OCI-LY1 (cell line): ENCODE data around the gene TREH.

Source experiments
- H2AFZ ChIP-seq: fragments of 200-600 bp; sonication (generic), shearing (Covaris generic); 2 replicates; pipeline ENCODE4 v1.6.0; 2014; ENCODE audit warnings: antibody characterized with exemption, mild to moderate bottlenecking, low read length
- H3F3A ChIP-seq: fragments of 200-600 bp; sonication (generic), shearing (Covaris generic); 2 replicates; pipeline ENCODE4 v1.6.0; 2014; ENCODE audit warnings: mild to moderate bottlenecking, antibody characterized with exemption, low read length, moderate library complexity; ENCODE audit not compliant: insufficient read depth
- H3K27ac ChIP-seq: fragments of 200-600 bp; sonication (generic); 2 replicates; pipeline ENCODE4 v1.5.1; 2014; ENCODE audit warnings: low read length, mixed run types, mild to moderate bottlenecking, low read depth; ENCODE audit not compliant: poor library complexity, severe bottlenecking
- H3K27me3 ChIP-seq: fragments of 200-600 bp; sonication (generic); 2 replicates; pipeline ENCODE4 v1.6.0; 2014; ENCODE audit warnings: antibody characterized with exemption, mild to moderate bottlenecking, low read length, moderate library complexity; ENCODE audit not compliant: insufficient read depth
- H3K36me3 ChIP-seq: fragments of 200-600 bp; sonication (generic); 2 replicates; pipeline ENCODE4 v1.6.1; 2014; ENCODE audit warnings: mild to moderate bottlenecking, antibody characterized with exemption, low read length, moderate library complexity, mixed read lengths; ENCODE audit not compliant: insufficient read depth
- H3K4me1 ChIP-seq: fragments of 200-600 bp; sonication (generic); 2 replicates; pipeline ENCODE4 v1.5.1; 2014; ENCODE audit warnings: mild to moderate bottlenecking, low read length, moderate library complexity; ENCODE audit not compliant: insufficient read depth, severe bottlenecking
- H3K4me2 ChIP-seq: fragments of 200-600 bp; sonication (generic), shearing (Covaris generic); 2 replicates; pipeline ENCODE4 v1.6.1; 2014; ENCODE audit warnings: low read length
- H3K4me3 ChIP-seq: fragments of 200-600 bp; sonication (generic); 2 replicates; pipeline ENCODE4 v1.5.1; 2014; ENCODE audit warnings: low read length, low read depth, mild to moderate bottlenecking, mixed read lengths; ENCODE audit not compliant: poor library complexity, severe bottlenecking
- H3K79me2 ChIP-seq: fragments of 200-600 bp; shearing (Covaris generic); 2 replicates; pipeline ENCODE4 v1.6.1; 2016; ENCODE audit warnings: mixed run types, low read length, mixed read lengths; ENCODE audit not compliant: insufficient read depth
- H3K9ac ChIP-seq: fragments of 200-600 bp; sonication (generic), shearing (Covaris generic); 2 replicates; pipeline ENCODE4 v1.6.1; 2014; ENCODE audit warnings: mild to moderate bottlenecking, low read length, mixed read lengths
- H3K9me2 ChIP-seq: fragments of 200-600 bp; sonication (generic), shearing (Covaris generic); 2 replicates; pipeline ENCODE4 v1.6.1; 2014; ENCODE audit warnings: low read depth, mild to moderate bottlenecking, low read length, mixed read lengths
- H3K9me3 ChIP-seq: fragments of 200-600 bp; shearing (Covaris generic); 2 replicates; pipeline ENCODE4 v1.6.1; 2014; ENCODE audit warnings: low read length, mixed read lengths
- H4K20me1 ChIP-seq: fragments of 200-600 bp; sonication (generic), shearing (Covaris generic); 2 replicates; pipeline ENCODE4 v1.6.0; 2016; ENCODE audit warnings: mild to moderate bottlenecking, low read length; ENCODE audit not compliant: insufficient read depth
- EZH2 ChIP-seq: fragments of 200-600 bp; sonication (generic), shearing (Covaris generic); IDR thresholded peaks from 2 replicates; pipeline ENCODE4 v1.8.0; 2017; ENCODE audit warnings: borderline replicate concordance, mixed run types, mild to moderate bottlenecking, antibody characterized with exemption, low read length, moderate library complexity, mixed read lengths
- TF ChIP-seq, protein P1 (sequence below): fragments of 200-600 bp; sonication (generic), shearing (Covaris generic); IDR thresholded peaks from 2 replicates; pipeline ENCODE4 v1.5.1; 2017; ENCODE audit warnings: mild to moderate bottlenecking, antibody characterized with exemption, low read length, moderate library complexity, mixed read lengths

The TREH gene

DNA sequence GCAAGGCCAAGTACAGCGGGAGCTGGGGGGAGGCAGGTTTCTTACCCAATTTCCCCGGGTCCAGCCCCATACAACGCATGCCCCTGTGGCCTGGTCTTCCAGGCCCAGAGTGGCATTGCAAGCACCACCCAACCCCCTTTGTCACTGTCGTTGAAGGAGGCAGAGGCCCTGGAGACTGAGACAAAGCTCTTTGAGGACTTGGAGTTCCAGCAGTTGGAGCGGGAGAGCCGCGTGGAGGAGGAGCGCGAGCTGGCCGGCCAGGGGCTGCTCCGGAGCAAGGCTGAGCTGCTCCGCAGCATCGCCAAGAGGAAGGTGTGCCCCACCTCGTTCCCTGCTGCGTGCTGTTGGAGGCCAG is 44.2 kb downstream of the TREH start:
- Histone ChIP-seq H3K27me3 (0 out of 2 replicates have a peak, but pooled peaks cover 3% of the 10 kb centered on the region), H3K4me1 (no peaks in the 10 kb centered on the region), H3K36me3 (no peaks in the 10 kb centered on the region), H3K9me2 (no peaks in the 10 kb centered on the region), H3K9me3 (no peaks in the 10 kb centered on the region), H3K27ac (no peak overlapping the region), H3K9ac (no peak overlapping the region), H3K4me3 (no peak overlapping the region), H3F3A (no peaks in the 10 kb centered on the region), H3K4me2 (no peak overlapping the region), H2AFZ (no peak overlapping the region), H3K79me2 (no peaks in the 10 kb centered on the region), H4K20me1 (no peaks in the 10 kb centered on the region)
- no peak for TF ChIP-seq EZH2
- TF ChIP-seq, protein P1, sequence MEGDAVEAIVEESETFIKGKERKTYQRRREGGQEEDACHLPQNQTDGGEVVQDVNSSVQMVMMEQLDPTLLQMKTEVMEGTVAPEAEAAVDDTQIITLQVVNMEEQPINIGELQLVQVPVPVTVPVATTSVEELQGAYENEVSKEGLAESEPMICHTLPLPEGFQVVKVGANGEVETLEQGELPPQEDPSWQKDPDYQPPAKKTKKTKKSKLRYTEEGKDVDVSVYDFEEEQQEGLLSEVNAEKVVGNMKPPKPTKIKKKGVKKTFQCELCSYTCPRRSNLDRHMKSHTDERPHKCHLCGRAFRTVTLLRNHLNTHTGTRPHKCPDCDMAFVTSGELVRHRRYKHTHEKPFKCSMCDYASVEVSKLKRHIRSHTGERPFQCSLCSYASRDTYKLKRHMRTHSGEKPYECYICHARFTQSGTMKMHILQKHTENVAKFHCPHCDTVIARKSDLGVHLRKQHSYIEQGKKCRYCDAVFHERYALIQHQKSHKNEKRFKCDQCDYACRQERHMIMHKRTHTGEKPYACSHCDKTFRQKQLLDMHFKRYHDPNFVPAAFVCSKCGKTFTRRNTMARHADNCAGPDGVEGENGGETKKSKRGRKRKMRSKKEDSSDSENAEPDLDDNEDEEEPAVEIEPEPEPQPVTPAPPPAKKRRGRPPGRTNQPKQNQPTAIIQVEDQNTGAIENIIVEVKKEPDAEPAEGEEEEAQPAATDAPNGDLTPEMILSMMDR = no peak

DNA sequence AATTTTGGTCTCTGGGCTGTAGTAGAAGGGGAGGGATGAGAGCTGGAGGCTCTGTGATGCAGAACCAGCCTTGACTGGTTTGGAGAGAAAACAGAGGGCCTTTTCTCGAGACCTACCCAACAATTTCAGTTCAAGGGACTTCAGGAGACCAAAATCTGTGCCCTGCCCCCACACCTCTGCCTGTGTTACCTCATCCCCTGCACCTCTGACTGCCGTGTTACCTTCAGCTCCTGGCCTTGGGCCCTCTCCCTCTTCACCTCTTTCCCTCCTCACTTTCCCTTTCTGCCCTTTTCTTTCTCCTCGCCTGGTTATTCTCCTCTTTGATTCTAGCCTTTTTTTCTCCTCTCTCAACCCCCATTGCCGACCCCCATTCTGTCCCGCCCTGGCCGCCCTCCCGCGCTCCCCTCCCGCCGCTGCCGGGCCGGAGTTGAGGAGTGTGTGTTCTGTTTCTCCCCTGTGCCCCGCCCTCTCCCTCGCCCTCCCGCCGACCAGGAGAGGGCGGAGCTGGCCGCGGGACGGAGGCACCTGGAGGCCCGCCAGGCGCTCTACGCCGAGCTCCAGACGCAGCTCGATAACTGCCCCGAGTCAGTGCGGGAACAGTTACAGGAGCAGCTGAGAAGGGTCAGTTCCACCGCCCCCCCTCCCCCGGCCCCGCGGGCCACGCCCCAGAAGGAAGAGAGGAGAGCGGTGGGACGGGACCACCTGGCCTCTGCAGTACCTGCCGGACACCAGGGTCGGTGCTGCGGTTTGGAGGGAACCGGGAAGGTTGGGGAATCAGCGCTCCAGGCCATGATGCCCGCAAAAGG is 44.8 kb downstream of the TREH start:
- no peak overlapping the region for H2AFZ ChIP-seq
- H3K9me2 ChIP-seq = no peaks in the 10 kb centered on the region
- H3K36me3 ChIP-seq = no peaks in the 10 kb centered on the region
- no peaks in the 10 kb centered on the region for H3K79me2 ChIP-seq
- H3K9ac ChIP-seq = no peak overlapping the region
- 0 out of 2 replicates have a peak, but pooled peaks cover 3% of the 10 kb centered on the region for H3K27me3 ChIP-seq
- H3K9me3 ChIP-seq = no peaks in the 10 kb centered on the region
- TF ChIP-seq EZH2 = no peak
- TF ChIP-seq, protein P1 = no peak
- H3K4me3 ChIP-seq = no peak overlapping the region
- H3K4me2 ChIP-seq = no peak overlapping the region
- no peaks in the 10 kb centered on the region for H3K4me1 ChIP-seq
- no peaks in the 10 kb centered on the region for H4K20me1 ChIP-seq
- H3F3A ChIP-seq = no peaks in the 10 kb centered on the region
- H3K27ac ChIP-seq = no peak overlapping the region

- H3K27ac ChIP-seq = no peak overlapping the region
- H3K36me3 ChIP-seq = no peaks in the 10 kb centered on the region
Measured at GRCh38 chr11:118633979-118634378, 45.5 kb downstream of the TREH start.

More at GRCh38 chr11:118633979-118634378, 45.5 kb downstream of the TREH start:
- Histone ChIP-seq H3K27me3 (0 out of 2 replicates have a peak, but pooled peaks cover 3% of the 10 kb centered on the region), H3K9me2 (no peaks in the 10 kb centered on the region), H3F3A (no peaks in the 10 kb centered on the region), H3K4me2 (no peak overlapping the region), H3K79me2 (no peaks in the 10 kb centered on the region), H2AFZ (no peak overlapping the region), H3K4me3 (no peak overlapping the region), H3K9me3 (no peaks in the 10 kb centered on the region), H4K20me1 (no peaks in the 10 kb centered on the region), H3K4me1 (no peaks in the 10 kb centered on the region), H3K9ac (no peak overlapping the region)
- TF ChIP-seq, protein P1 = no peak
- TF ChIP-seq EZH2 = no peak
